Stimulated activated CD8-positive, alpha-beta memory T cell treated with anti-CD3 and anti-CD28 coated beads, Interleukin-12 subunit alpha, Interleukin-12 subunit beta, amount 100 ng/mL, for 24 hours (primary cell): Measurements from ENCODE around the gene LILRA5.
"Not testable (repeated sequence)": the region's sequence is repeated elsewhere in the genome, so short reads cannot be mapped to it uniquely, and the experiment has no call there.

ENCODE experiments used
- DNase-seq: peaks from one replicate; pipeline ENCODE4 v3.0.0-alpha.2; 2020; ENCODE audit errors: extremely low read depth

LILRA5 gene

DNA sequence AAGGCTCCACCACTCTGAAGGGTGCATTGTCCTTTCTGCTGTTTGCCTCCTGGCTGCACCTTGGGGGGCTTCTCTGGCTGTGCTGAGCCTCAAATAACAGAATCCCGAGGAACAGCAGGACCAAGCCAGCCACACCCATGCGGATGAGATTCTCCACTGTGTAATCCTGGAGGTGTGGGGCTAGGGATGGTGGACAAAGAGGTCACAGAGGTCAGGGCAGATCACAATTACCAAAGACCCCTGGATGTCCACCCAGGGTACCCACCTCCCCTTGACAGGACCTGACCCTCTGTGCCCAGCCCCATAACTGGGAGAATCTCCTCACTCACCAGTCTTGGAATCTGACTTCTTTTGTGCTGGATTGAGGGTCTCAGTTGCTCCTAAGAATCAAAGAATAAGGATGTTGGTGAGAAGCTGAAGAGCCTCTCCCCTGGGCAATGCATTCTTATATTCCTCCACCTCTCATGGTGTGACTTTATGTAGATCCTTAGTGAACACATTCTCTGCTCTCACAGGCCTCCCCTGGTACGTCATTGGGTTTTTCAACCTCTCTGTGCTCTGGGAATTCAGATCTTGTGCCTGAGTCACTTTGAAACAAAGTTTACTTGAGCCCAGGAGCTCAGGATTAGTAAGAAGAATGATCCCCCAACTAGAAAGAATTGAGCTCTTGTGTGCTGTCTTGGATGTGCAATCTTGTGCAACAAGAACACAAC lies 20.8 kb upstream of the LILRA5 start:
- no peak for DNase-seq

DNA sequence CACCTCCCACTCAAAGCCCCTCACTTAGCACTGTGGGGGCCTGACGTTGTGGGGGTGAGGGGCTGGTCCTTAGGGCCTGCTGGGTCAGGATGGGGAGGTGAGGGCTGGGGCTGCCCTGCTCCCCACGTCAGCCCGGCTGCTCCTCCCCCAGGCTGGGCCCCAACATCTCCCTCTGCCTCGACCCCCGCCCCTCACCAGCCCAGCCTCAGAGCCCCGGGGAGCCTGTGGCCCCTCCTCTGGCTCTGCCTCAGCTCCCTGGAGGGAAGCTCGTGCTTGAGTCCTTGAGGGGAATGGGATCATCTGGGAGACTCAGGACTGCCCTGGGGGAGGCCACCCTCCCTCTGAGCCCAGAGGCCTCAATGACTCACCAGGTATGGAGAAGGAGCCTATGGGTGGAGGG lies 19.2 kb upstream of the LILRA5 start:
- DNase-seq: no peak

DNA sequence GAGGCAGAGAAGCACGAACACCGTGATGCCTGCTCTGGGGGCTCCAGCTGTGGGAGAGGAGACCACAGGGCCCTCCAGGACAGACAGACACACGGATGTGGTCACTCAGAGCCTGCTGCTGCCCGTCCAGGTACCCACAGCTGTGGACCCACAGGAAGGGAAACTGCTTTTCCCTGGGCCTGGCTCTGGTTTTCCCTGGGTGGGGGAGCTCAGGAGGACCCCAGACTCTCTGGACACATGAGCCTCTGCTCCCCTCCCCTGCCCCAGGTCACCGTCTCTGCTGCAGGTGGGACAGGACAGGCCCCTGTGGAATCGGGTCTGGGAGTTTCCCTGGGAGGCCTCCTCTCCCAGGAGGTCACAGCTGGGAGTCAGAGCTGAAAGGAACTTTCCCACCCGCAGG lies 18.7 kb upstream of the LILRA5 start:
- DNase-seq: no peak

GRCh38 chr19:54329476-54330165 lies 16.7 kb upstream of the LILRA5 start:
- DNase-seq: no peak

GRCh38 chr19:54328781-54329180 lies 15.8 kb upstream of the LILRA5 start:
- DNase-seq: not testable (repeated sequence)

DNA sequence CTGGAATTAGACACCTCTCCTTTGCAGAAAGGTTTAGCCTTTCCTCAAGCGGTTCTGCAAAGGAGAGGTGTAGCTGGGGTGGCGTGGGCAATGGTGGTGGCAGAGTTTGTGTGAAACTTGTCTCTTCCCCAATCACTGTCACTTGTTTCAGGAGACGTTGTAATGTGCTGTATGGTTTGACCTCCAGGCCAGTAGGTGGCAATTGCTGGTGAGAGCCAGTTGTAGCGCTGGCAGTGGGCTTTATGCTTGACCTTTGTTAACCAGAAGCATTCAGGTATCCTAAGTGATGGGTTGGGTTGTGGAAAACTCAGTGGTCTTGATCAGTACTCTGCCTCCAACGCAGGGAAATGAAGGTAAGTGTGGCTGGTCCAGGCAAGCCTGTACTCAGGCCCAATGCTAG lies 12.7 kb upstream of the LILRA5 start:
- DNase-seq: no peak

GRCh38 chr19:54325194-54325621 lies 12.2 kb upstream of the LILRA5 start:
- no peak for DNase-seq

DNA sequence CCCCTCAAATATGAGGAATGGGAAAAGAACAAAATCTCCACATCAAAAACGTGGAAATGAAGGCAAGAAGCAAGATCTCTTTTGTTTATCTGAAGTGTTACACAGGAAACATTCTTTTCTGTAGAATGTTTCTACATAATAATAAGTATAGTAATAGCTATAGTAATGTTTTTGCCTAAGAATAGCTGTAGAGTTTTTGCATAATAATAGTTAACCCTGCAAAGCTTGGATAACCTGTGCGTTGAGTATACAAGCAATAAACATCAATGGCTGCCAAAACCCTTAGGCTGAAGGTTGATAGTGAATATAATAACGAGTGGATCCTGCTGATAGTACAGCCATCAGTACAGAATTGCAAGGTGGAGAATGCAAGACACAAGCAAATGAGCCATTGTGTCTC lies 11.1 kb upstream of the LILRA5 start:
- no peak for DNase-seq

- not testable (repeated sequence) for DNase-seq
Measured at GRCh38 chr19:54322934-54323333, 10.0 kb upstream of the LILRA5 start.

- not testable (repeated sequence) for DNase-seq
Measured at GRCh38 chr19:54322295-54322694, 9.3 kb upstream of the LILRA5 start.

DNA sequence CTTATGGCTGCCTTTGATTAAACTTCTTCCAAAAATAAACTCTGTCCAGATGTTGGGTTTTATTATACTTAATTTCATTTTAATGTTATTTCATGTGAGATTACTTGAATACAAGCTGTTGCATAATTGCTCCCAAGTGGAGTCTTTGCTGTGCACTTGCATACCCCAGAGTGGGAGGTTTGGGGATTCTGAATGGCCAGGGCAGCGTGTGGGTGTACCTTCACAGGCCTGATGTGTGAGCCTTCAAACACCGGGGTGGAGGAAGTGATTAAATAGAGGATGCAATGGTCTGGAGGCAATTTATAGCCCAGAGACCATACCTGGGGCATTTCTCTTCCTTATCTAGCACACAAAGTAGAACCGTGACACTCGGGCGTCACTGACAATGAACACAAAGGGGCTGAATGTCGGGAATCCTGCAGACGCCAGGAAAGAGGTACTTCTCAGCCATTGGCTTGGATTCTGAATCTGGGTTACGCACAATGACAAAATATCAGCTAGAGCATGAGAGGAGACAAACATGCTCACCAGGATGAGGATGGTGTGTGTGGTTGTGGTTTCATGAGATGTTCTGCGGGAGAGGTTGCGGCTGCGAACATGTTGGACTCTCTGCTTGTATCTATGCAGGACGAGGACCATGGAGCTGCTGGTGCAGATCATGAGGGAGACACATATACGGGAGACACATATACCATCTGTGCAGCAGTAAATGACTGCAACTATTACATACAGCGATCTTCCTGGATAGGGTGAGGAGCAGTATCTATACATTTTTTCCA lies 7.1 kb upstream of the LILRA5 start:
- no peak for DNase-seq

- DNase-seq: no peak
Measured at GRCh38 chr19:54319049-54319448, 6.1 kb upstream of the LILRA5 start.

GRCh38 chr19:54317965-54318240 lies 4.9 kb upstream of the LILRA5 start:
- DNase-seq: no peak

- DNase-seq: no peak
Measured at GRCh38 chr19:54317108-54317964, 4.4 kb upstream of the LILRA5 start.

DNA sequence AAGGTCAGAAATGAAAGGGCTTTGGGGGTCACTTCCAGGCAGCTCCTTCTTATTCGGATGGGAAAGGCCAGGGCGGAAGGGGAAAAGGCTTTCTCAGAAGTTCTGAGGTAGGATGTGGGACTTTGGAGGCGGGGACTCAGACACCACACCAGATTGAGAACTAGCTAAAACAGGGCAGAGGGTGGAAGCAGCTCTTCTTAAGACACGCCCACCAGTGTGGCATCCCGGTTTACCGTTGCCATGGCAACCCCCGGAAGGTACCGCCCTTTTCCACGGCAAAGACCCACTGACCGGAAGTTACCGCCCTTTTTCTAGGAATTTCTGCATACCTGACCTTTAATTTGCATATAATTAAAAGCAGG lies 3.8 kb upstream of the LILRA5 start:
- no peak for DNase-seq

DNA sequence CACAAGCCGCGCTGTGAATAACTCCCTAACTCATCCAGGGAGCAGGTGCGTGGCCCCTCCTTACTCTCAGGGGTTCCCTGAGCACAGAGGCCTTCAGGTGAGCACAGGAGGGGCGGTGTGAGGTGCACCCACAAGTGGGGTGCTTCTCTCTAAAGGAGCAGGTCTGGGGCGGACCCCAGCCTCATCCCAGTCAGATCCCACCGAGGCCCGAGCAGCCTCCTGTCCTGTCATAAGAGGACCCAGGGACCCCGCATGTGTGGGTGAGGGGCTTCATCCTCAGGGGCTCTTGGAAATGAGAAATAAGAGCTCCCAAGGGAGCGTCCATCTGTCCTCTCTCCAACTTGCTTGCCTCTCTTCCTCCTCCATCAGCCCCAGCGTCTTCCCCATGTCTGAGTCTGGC lies 3.0 kb upstream of the LILRA5 start:
- DNase-seq: no peak

GRCh38 chr19:54312011-54312410 lies 955 bp downstream of the LILRA5 start:
- DNase-seq: no peak

GRCh38 chr19:54311486-54311885 lies 1.5 kb downstream of the LILRA5 start:
- no peak for DNase-seq

DNA sequence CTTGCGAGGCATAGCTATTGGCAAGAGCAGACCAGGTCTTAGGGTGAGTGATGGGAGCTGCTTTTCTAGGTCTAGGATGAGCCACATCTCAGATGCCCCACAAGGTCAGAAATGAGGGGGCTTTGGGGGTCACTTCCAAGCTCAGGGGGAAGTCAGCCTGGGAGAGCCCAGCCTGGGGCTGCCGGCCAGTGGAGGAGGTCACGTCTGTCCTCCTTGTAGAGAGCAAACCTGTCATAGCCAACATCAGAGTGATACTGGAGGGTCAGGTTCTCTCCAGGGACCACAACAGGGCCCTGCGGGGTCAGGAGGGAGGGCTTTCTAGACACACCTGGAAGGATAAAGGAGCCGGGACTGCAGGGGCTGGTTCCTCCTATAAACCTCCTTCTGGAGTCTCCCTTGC lies 2.4 kb downstream of the LILRA5 start:
- no peak for DNase-seq

DNA sequence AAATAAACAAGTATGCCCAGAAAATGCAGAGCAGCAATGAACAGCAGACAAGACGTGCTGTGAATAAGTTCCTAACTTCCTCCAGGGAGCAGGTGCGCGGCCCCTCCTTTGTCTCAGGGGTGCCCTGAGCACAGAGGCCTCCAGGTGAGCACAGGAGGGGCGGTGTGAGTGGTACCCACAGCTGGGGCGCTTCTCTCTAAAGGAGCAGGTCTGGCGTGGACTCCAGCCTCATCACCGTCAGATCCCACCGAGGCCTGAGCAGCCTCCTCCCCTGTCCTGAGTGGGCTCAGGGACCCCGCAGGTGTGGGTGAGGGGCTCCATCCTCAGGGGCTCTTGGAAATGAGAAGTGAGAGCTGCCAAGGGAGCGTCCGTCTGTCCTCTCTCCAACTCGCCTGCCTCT lies 3.2 kb downstream of the LILRA5 start:
- DNase-seq: no peak

GRCh38 chr19:54307389-54308020 lies 5.5 kb downstream of the LILRA5 start:
- DNase-seq: no peak

DNA sequence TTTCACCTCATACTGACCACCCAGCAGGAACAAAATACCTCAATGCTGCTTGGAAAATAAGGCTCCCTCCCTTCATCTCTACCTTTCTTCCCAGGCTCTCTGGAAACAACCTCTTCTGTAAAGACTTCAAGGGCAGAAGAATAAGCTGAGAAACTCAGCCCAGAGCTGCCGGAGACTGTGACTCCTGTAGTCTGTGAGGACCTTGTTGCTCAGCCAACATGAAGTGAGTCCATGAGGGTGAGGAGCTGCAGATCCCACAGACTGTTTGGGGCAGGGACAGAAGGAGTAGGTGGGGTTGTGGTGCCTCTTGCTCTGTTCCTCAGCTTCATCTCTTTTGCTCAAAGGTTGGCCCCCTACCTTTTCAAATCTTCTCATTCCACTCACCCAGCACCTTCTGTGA lies 7.8 kb downstream of the LILRA5 start:
- DNase-seq: no peak
